Measurements from ENCODE around the gene WDR72. TPM values are rescaled to one million over a fixed set of nuclear protein-coding genes. Genes with fewer than 3 reads are reported as not detected.
"Not testable (repeated sequence)": the region's sequence is repeated elsewhere in the genome, so short reads cannot be mapped to it uniquely, and the experiment has no call there.

WDR72 gene
- total RNA-seq, 1 experiment from 2014 or later = not detected

DNA sequence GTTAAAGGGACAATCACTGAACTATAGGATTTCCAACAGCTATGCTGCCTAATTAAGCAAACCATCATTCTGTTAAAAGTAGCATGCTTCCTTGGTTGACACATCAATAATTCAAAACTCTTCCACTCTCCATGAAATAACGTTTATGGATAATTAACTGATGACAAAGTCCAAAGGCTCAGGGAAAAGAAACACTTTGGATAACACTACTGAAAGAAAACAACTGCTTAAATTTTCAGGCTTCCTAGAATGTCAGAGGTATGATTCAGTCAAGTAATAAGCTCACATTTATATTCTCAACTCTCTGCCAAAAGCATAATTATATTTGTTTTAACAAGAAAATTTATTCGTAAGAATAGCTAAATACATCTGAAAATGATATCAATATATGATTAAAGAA lies 49.6 kb downstream of the WDR72 start:
- no peak for DNase-seq (ENCODE audit: low read depth)

GRCh38 chr15:53695365-53695764 lies 64.1 kb downstream of the WDR72 start:
- no peak for DNase-seq (ENCODE audit: low read depth)

GRCh38 chr15:53694476-53694874 lies 65.0 kb downstream of the WDR72 start:
- no peak for DNase-seq (ENCODE audit: low read depth)

DNA sequence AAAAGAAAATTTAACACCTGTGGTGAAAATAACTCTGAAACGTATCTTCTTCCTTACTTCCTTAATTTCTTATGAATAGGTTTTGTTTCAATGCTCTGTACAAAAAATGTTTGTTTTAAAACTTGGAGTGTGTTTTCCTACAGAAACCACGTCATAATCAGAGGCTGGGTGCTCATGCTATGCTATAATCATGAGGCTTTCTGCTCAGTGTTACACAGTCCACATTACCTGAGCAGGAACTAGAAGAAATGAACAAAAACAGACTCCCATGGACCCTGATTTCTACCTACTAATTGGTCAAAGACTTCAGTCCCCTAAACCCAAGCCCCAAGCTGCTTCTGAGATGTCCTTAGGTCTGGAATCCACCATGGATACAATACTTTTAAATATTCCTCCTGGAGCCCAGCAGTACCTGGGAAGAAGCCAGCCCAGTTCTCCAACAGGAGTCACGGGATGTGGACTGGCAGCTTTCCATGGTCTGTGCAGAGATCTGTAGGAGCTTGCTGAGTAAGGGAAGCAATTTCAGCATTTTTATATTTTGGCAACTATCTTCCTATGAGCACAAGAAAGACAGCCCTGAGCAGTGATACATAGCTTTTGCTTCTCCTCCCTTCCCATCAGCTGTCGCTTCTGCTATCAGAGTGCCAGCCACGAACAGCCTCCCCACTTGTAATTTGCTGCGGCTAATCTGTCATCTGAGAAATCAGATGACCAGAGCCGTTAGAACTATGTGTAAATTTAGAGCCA lies 65.6 kb downstream of the WDR72 start:
- no peak for DNase-seq (ENCODE audit: low read depth)

- DNase-seq (ENCODE audit: low read depth) = not testable (repeated sequence)
These were observed 75.3 kb downstream of the WDR72 start for GRCh38 chr15:53684162-53684561.

- DNase-seq (ENCODE audit: low read depth) = no peak
These were observed 78.4 kb downstream of the WDR72 start for GRCh38 chr15:53681056-53681455.

DNA sequence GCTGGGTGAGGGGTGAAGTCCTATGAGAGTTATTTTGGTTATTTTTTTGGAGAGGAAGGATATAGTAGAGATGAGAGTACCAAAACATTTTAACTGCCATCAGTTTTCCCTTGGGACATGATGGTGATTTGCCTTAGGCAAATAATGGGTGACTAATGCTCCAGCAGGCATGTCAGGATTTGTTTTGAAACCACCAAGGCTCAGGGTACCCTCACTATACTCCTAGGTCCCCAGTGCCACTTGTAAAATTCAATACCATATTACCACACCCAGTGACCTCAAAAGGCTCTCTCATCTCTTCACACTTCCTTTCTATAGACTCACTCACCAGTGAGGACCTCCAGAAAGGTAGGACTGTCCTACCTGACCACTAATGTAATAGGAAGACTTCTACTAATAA lies 83.6 kb downstream of the WDR72 start:
- DNase-seq (ENCODE audit: low read depth) = no peak

GRCh38 chr15:53671545-53671944 lies 87.9 kb downstream of the WDR72 start:
- no peak for DNase-seq (ENCODE audit: low read depth)

- no peak for DNase-seq (ENCODE audit: low read depth)
These were observed 88.8 kb downstream of the WDR72 start for GRCh38 chr15:53670701-53671100.

DNA sequence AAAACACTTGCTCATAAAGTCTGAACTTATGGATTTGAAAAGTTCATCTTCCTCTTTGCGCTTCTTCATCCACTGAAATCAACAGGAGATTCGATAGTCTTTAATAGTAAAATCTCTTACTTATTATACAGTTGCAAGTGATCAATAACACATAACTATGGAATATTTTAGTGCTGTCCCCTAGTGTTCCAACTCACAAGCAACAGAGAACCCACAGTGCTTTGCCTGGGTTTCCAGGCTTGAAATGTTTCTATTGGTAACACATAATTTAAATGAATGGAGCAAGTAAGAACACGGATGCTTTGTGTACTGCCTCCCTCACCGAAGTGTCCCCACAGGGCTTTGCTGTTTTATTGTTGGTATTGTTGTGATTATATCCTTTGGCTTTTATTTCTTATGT lies 93.5 kb downstream of the WDR72 start:
- no peak for DNase-seq (ENCODE audit: low read depth)

- DNase-seq (ENCODE audit: low read depth) = no peak
These were observed 100.5 kb downstream of the WDR72 start for GRCh38 chr15:53658827-53659555.

DNA sequence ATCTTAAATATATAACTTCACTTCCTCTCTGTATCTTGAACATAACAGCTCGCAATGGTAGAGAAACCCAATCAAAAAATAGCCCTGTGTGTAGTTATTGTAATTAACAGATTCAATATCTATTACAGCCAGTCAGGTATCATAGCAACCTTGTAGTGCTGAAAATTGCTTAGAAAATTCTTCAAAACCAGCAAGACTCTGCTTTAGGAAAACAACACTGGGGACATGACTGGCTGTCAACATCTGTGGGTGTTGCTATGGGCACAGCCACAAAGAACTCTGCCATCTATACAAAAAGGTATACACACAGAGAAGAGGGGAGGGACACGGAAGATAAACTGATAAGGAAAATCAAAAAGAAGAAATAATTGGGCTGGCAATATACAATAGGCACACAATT lies 101.2 kb downstream of the WDR72 start:
- DNase-seq (ENCODE audit: low read depth) = no peak

- no peak for DNase-seq (ENCODE audit: low read depth)
These were observed 110.5 kb downstream of the WDR72 start for GRCh38 chr15:53648934-53649333.

- DNase-seq (ENCODE audit: low read depth) = no peak
These were observed 114.8 kb downstream of the WDR72 start for GRCh38 chr15:53644660-53645059.

- DNase-seq (ENCODE audit: low read depth) = no peak
These were observed 124.9 kb downstream of the WDR72 start for GRCh38 chr15:53634517-53635106.

DNA sequence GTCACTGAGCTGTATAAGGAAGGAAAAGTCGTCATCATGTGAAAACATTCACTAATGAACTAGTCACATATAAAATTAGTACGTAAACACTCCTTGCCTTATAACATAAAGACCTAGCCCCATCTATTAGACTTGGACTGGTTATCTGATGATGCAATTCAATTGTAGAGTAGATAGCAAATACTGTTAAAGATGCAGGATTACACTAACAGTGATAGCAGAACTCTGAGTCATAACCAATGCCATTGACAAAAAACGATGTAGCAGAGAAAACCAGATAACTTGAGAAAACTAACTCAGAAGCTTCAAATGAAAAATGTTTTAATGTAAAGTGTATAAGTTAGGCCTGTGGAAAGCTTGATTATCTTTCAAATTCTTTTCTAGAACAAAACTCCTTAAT lies 132.2 kb downstream of the WDR72 start:
- no peak for DNase-seq (ENCODE audit: low read depth)

- no peak for DNase-seq (ENCODE audit: low read depth)
These were observed 133.3 kb downstream of the WDR72 start for GRCh38 chr15:53625962-53626845.

- no peak for DNase-seq (ENCODE audit: low read depth)
These were observed 134.2 kb downstream of the WDR72 start for GRCh38 chr15:53625260-53625659.

DNA sequence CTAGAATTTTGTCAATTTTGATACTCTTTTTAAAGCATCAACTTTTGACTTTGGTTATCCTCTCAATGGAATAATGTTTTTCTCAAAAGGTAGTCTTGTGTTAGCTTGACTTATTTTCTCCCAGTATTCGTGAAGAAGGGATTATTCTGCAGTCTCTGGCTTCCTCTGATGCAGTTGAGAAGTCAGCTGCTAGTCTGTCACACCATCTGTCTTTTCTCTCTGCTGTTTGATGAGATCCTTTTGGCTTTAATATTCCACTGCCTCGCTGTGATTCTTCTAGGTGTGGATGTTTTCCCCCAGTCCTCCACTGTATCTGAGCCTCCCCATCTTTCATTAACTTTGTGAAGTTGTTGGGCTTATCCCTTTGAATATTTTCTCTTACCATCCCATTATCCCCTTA lies 141.0 kb downstream of the WDR72 start:
- DNase-seq (ENCODE audit: low read depth) = no peak

GRCh38 chr15:53611145-53611920 lies 148.1 kb downstream of the WDR72 start:
- DNase-seq (ENCODE audit: low read depth) = no peak

GRCh38 chr15:53591041-53591440 lies 168.4 kb downstream of the WDR72 start:
- DNase-seq (ENCODE audit: low read depth) = no peak

Measured in LHCN-M2 (cell line).